ENCODE data around the gene MPEG1.
A peak's percentile ranks its signal among the peaks of the same experiment; 100 is the strongest.

Gene MPEG1

DNA sequence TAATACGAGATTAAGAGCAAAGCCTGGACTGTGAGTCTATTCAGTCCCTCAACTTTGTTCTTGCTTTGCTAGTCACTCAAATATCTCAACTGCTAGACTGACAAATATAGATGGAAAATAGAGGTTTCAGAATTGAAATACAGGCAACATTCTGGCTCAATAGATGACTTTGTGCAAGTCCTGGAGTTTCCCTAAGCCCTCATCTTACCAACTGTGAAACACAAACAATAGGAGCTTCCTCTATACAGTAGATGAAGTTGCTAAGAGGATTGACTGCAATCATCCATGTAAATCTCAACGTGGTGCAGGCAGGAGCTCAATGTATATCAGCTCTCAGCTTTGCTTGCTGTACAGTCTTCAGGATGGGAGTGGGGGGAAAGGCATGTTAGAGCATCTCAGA is 6.2 kb upstream of the MPEG1 start:
- Histone ChIP-seq H3K36me3 (ENCODE audit: control insufficient read depth in 1 of 2, insufficient read depth in 2 of 2, low read depth in 1 of 2, low read length in 2 of 2) (no peaks in the 10 kb centered on the region), H2BK15ac (ENCODE audit: low read depth, poor library complexity, severe bottlenecking) (no peak overlapping the region), H2AFZ (ENCODE audit: low read depth, low read length) (no peak overlapping the region), H2AK5ac (ENCODE audit: low read length, severe bottlenecking) (no peak overlapping the region), H3K4me2 (ENCODE audit: low read length, poor library complexity, severe bottlenecking) (no peak overlapping the region), H2BK5ac (ENCODE audit: low read depth, low read length, poor library complexity, severe bottlenecking) (no peak overlapping the region), H3K9me3 (ENCODE audit: control insufficient read depth, low read length) (no peaks in the 10 kb centered on the region), H3K14ac (ENCODE audit: low read length in 2 of 2) (no peak overlapping the region), H3K27me3 (ENCODE audit: control insufficient read depth in 1 of 2, insufficient read depth in 1 of 2, low read length in 2 of 2) (peaks cover 0 to 6% of the 10 kb centered on the region in 2 experiments), H4K91ac (ENCODE audit: low read length) (no peak overlapping the region), H3K18ac (ENCODE audit: low read depth in 1 of 2, low read length in 2 of 2) (no peak overlapping the region), H3K23ac (ENCODE audit: low read length in 2 of 2) (no peak overlapping the region), H2BK120ac (ENCODE audit: low read depth, low read length) (no peak overlapping the region), H3K4me3 (ENCODE audit: insufficient read depth in 1 of 2, low read depth in 1 of 2, low read length in 2 of 2) (no peak overlapping the region), H3K4ac (ENCODE audit: low read depth in 1 of 2, low read length in 2 of 2) (no peak overlapping the region), H2BK12ac (ENCODE audit: low read length in 2 of 2) (no peak overlapping the region), H3K4me1 (ENCODE audit: control insufficient read depth, insufficient read depth, low read depth, low read length) (no peaks in the 10 kb centered on the region), H3K9ac (ENCODE audit: low read length) (no peak overlapping the region), H4K8ac (ENCODE audit: low read length) (no peak overlapping the region), H3K79me1 (replicated peaks; ENCODE audit: low read length, poor library complexity, severe bottlenecking) (no peaks in the 10 kb centered on the region), H3K27ac (ENCODE audit: low read length, poor library complexity, severe bottlenecking) (no peak overlapping the region)
- no peak for DNase-seq
- 29% methylated on average over 1 of the region's 2 CpGs for WGBS

DNA sequence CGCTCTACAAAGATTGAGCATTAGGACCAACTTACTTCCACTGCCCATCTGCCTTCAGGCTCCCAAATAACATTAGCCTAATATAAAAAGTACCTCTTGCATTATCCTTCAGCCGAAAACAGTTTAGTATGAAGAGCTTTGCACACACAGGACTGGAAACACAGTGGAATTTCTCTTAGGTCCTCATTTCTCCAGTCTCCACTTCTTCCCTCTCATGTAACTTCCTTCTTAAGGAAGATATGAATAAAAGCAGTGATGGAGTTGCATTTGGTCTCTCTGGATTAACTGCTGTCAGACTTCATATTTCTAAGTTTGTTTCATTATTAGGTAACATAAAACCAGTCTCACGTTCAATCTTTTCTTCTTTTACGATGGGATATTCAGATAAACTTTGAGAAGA is 5.6 kb upstream of the MPEG1 start:
- Histone ChIP-seq H3K27ac (ENCODE audit: low read length, poor library complexity, severe bottlenecking) (no peak overlapping the region), H4K91ac (ENCODE audit: low read length) (no peak overlapping the region), H2BK15ac (ENCODE audit: low read depth, poor library complexity, severe bottlenecking) (no peak overlapping the region), H3K9me3 (ENCODE audit: control insufficient read depth, low read length) (no peaks in the 10 kb centered on the region), H2AK5ac (ENCODE audit: low read length, severe bottlenecking) (no peak overlapping the region), H2AFZ (ENCODE audit: low read depth, low read length) (no peak overlapping the region), H3K4me3 (ENCODE audit: insufficient read depth in 1 of 2, low read depth in 1 of 2, low read length in 2 of 2) (no peak overlapping the region), H3K79me1 (replicated peaks; ENCODE audit: low read length, poor library complexity, severe bottlenecking) (no peaks in the 10 kb centered on the region), H2BK5ac (ENCODE audit: low read depth, low read length, poor library complexity, severe bottlenecking) (no peak overlapping the region), H3K18ac (ENCODE audit: low read depth in 1 of 2, low read length in 2 of 2) (no peak overlapping the region), H3K14ac (ENCODE audit: low read length in 2 of 2) (no peak overlapping the region), H3K4me2 (ENCODE audit: low read length, poor library complexity, severe bottlenecking) (no peak overlapping the region), H4K8ac (ENCODE audit: low read length) (no peak overlapping the region), H3K4me1 (ENCODE audit: control insufficient read depth, insufficient read depth, low read depth, low read length) (no peaks in the 10 kb centered on the region), H3K23ac (ENCODE audit: low read length in 2 of 2) (no peak overlapping the region), H3K27me3 (ENCODE audit: control insufficient read depth in 1 of 2, insufficient read depth in 1 of 2, low read length in 2 of 2) (peaks cover 0 to 8% of the 10 kb centered on the region in 2 experiments), H3K4ac (ENCODE audit: low read depth in 1 of 2, low read length in 2 of 2) (no peak overlapping the region), H2BK12ac (ENCODE audit: low read length in 2 of 2) (no peak overlapping the region), H3K36me3 (ENCODE audit: control insufficient read depth in 1 of 2, insufficient read depth in 2 of 2, low read depth in 1 of 2, low read length in 2 of 2) (no peaks in the 10 kb centered on the region), H2BK120ac (ENCODE audit: low read depth, low read length) (no peak overlapping the region), H3K9ac (ENCODE audit: low read length) (no peak overlapping the region)
- 80% methylated on average over 2 of the region's 4 CpGs for WGBS
- no peak for DNase-seq

DNA sequence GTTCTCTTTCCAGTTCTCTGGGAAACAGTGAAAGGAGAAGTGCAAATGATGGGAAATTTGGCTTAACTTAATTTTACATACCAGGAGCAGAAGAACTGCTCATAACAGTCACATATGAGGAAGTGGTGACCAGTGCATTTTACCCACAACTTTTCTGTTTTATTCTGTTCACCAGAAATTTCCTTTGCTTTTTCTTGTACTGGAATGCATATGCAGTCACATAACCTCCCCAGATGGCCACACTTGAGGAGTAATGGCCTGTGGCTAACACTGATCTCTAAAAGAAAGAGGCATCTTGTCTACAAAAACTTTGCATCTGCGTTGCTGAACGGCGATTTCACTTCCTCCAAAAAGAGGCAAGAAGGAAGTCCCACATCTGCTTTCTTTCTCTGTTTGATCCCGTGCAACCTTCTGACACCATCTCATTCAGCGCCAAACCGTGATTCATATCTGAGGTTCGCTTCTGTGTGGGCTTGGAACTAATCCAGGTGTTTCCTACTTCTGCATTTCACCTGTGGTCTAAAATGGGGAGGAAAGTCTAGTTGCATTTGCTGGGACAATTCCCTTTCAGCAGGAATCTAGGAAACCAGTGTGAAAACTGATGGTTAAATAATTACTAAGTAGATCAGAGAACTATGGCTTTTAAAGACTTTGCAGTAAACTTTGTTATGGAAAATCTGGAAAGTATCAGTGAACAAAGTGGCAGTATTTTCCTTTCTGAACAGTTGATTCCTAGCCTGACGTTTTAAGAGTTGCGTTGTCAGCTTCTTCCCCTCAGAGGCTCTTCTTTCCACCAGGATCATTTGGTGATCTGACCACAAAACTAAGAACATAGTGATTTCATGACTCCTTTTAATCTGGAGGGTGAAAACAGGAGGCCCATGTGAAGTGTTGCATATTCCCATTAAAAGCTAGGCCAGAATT is 4.2 kb upstream of the MPEG1 start:
- no peak overlapping the region for H3K4ac ChIP-seq (ENCODE audit: low read depth in 1 of 2, low read length in 2 of 2)
- no peak overlapping the region for H3K14ac ChIP-seq (ENCODE audit: low read length in 2 of 2)
- 87% methylated on average over 8 of the region's 9 CpGs for WGBS
- DNase-seq = no peak
- H2AFZ ChIP-seq (ENCODE audit: low read depth, low read length) = no peak overlapping the region
- no peak overlapping the region for H3K18ac ChIP-seq (ENCODE audit: low read depth in 1 of 2, low read length in 2 of 2)
- no peak overlapping the region for H3K27ac ChIP-seq (ENCODE audit: low read length, poor library complexity, severe bottlenecking)
- peaks cover 5 to 18% of the 10 kb centered on the region in 2 experiments for H3K27me3 ChIP-seq (ENCODE audit: control insufficient read depth in 1 of 2, insufficient read depth in 1 of 2, low read length in 2 of 2)
- no peak overlapping the region for H2AK5ac ChIP-seq (ENCODE audit: low read length, severe bottlenecking)
- no peak overlapping the region for H4K8ac ChIP-seq (ENCODE audit: low read length)
- no peak overlapping the region for H2BK15ac ChIP-seq (ENCODE audit: low read depth, poor library complexity, severe bottlenecking)
- H3K79me1 ChIP-seq (replicated peaks; ENCODE audit: low read length, poor library complexity, severe bottlenecking) = no peaks in the 10 kb centered on the region
- H3K4me3 ChIP-seq (ENCODE audit: insufficient read depth in 1 of 2, low read depth in 1 of 2, low read length in 2 of 2) = peak overlapping the region in 1 of 2 experiments; percentile 62
- no peak overlapping the region for H2BK5ac ChIP-seq (ENCODE audit: low read depth, low read length, poor library complexity, severe bottlenecking)
- no peak overlapping the region for H3K4me2 ChIP-seq (ENCODE audit: low read length, poor library complexity, severe bottlenecking)
- no peak overlapping the region for H3K23ac ChIP-seq (ENCODE audit: low read length in 2 of 2)
- peak overlapping the region; percentile 25 for H3K9ac ChIP-seq (ENCODE audit: low read length)
- H3K9me3 ChIP-seq (ENCODE audit: control insufficient read depth, low read length) = no peaks in the 10 kb centered on the region
- no peak overlapping the region for H2BK120ac ChIP-seq (ENCODE audit: low read depth, low read length)
- H3K4me1 ChIP-seq (ENCODE audit: control insufficient read depth, insufficient read depth, low read depth, low read length) = no peaks in the 10 kb centered on the region
- no peak overlapping the region for H2BK12ac ChIP-seq (ENCODE audit: low read length in 2 of 2)
- H3K36me3 ChIP-seq (ENCODE audit: control insufficient read depth in 1 of 2, insufficient read depth in 2 of 2, low read depth in 1 of 2, low read length in 2 of 2) = no peaks in the 10 kb centered on the region
- no peak overlapping the region for H4K91ac ChIP-seq (ENCODE audit: low read length)

DNA sequence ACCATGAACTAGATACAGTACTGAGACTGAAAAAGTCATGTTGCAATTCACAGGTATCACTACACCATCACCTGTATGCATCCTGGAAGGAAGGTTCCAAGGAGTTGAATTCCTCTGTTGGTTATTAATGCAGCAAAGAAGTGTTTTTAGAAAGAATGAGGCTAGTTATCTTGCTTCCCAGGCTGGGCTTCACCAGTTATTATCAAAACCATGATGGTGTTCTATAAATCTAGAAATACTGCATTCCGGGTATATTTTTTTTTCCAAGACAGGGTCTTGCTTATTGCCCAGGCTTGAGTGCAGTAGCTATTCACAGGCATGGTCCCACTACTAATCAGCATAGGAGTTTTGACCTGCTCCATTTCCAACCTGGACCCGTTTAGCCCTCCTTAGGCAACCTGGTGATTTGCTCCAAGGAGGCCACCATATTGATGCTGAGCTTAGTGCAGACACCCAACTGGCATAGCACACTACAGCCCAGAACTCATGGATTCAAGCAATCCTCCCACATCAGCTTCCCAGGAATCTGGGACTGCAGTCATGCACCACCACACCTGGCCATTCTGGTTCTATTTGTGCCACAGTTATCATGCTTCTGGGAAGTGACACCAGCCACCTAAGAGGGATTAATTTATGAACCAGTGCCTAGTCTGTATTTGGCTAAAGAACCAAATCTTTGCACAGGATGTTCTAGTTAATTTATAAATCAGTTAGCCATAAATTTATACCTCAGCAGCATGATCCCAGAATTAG is 1.6 kb upstream of the MPEG1 start:
- no peaks in the 10 kb centered on the region for H3K4me1 ChIP-seq (ENCODE audit: control insufficient read depth, insufficient read depth, low read depth, low read length)
- no peaks in the 10 kb centered on the region for H3K79me1 ChIP-seq (replicated peaks; ENCODE audit: low read length, poor library complexity, severe bottlenecking)
- H4K8ac ChIP-seq (ENCODE audit: low read length) = no peak overlapping the region
- no peaks in the 10 kb centered on the region for H3K9me3 ChIP-seq (ENCODE audit: control insufficient read depth, low read length)
- no peak overlapping the region for H3K9ac ChIP-seq (ENCODE audit: low read length)
- no peak overlapping the region for H3K14ac ChIP-seq (ENCODE audit: low read length in 2 of 2)
- H3K4me2 ChIP-seq (ENCODE audit: low read length, poor library complexity, severe bottlenecking) = no peak overlapping the region
- no peak overlapping the region for H3K4ac ChIP-seq (ENCODE audit: low read depth in 1 of 2, low read length in 2 of 2)
- H3K27me3 ChIP-seq (ENCODE audit: control insufficient read depth in 1 of 2, insufficient read depth in 1 of 2, low read length in 2 of 2) = peaks cover 5 to 35% of the 10 kb centered on the region in 2 experiments
- H3K4me3 ChIP-seq (ENCODE audit: insufficient read depth in 1 of 2, low read depth in 1 of 2, low read length in 2 of 2) = no peak overlapping the region
- H3K27ac ChIP-seq (ENCODE audit: low read length, poor library complexity, severe bottlenecking) = no peak overlapping the region
- no peak overlapping the region for H3K18ac ChIP-seq (ENCODE audit: low read depth in 1 of 2, low read length in 2 of 2)
- no peak overlapping the region for H2AK5ac ChIP-seq (ENCODE audit: low read length, severe bottlenecking)
- no peak overlapping the region for H3K23ac ChIP-seq (ENCODE audit: low read length in 2 of 2)
- H2BK120ac ChIP-seq (ENCODE audit: low read depth, low read length) = no peak overlapping the region
- H2BK5ac ChIP-seq (ENCODE audit: low read depth, low read length, poor library complexity, severe bottlenecking) = no peak overlapping the region
- H3K36me3 ChIP-seq (ENCODE audit: control insufficient read depth in 1 of 2, insufficient read depth in 2 of 2, low read depth in 1 of 2, low read length in 2 of 2) = no peaks in the 10 kb centered on the region
- no peak overlapping the region for H2BK12ac ChIP-seq (ENCODE audit: low read length in 2 of 2)
- no peak overlapping the region for H2BK15ac ChIP-seq (ENCODE audit: low read depth, poor library complexity, severe bottlenecking)
- DNase-seq = no peak
- H4K91ac ChIP-seq (ENCODE audit: low read length) = peak overlapping the region; percentile 20
- no peak overlapping the region for H2AFZ ChIP-seq (ENCODE audit: low read depth, low read length)
- 70% methylated on average over 2 of the region's 2 CpGs for WGBS
